ENCODE results near the gene STRN4. TPM values are rescaled to one million over a fixed set of nuclear protein-coding genes. Genes with fewer than 3 reads are reported as not detected.
A peak's percentile ranks its signal among the peaks of the same experiment; 100 is the strongest.
"Not testable (repeated sequence)": the region's sequence is repeated elsewhere in the genome, so short reads cannot be mapped to it uniquely, and the experiment has no call there.

The STRN4 gene
- total RNA-seq, 1 donor from 2014 or later = 68.5 TPM

DNA sequence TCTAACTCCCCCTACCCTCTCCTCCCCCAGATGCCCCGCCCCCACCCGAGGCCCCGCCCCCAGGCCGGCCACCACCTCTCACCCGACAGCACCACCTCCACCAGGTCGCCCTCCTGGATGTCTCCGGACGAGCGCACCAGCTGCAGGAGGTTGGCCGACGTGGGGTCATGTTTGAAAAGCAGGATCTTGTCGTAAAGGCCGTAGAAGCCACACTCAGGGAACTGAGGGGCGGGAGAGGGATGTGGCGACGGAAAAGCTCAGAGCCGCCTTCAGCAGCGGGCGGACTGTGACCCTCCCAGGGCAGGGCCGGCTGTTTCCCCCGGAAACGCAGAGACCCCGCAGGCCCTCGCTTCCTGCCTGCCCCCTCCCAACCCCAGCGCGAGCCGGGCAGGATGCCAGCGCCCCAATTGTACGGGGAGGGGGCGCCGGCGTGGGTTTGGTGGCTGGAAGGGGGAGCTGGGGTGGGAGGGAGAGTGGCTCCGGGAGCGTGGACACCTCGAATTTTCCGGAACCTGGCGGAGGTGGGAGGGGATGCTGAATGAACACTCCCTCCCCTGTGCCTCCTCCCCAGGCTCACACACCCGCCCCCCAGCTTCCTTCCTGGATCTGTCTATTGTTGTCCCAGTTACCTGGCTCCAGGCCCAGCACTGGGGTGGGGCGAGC is 32.3 kb downstream of the STRN4 start:
- Histone ChIP-seq H3K27ac (peak overlapping the region; percentile 86), H3K9me3 (no peaks in the 10 kb centered on the region), H3K4me1 (peaks cover 34% of the 10 kb centered on the region), H3K36me3 (peaks cover 21% of the 10 kb centered on the region), H3K27me3 (no peaks in the 10 kb centered on the region), H3K4me3 (peak overlapping the region; percentile 87)
- intact Hi-C loops (cut with DNase I) = no loop called here
- TF ChIP-seq, protein P1, sequence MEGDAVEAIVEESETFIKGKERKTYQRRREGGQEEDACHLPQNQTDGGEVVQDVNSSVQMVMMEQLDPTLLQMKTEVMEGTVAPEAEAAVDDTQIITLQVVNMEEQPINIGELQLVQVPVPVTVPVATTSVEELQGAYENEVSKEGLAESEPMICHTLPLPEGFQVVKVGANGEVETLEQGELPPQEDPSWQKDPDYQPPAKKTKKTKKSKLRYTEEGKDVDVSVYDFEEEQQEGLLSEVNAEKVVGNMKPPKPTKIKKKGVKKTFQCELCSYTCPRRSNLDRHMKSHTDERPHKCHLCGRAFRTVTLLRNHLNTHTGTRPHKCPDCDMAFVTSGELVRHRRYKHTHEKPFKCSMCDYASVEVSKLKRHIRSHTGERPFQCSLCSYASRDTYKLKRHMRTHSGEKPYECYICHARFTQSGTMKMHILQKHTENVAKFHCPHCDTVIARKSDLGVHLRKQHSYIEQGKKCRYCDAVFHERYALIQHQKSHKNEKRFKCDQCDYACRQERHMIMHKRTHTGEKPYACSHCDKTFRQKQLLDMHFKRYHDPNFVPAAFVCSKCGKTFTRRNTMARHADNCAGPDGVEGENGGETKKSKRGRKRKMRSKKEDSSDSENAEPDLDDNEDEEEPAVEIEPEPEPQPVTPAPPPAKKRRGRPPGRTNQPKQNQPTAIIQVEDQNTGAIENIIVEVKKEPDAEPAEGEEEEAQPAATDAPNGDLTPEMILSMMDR (IDR thresholded peaks at IDR 0.05) = no peak
- ATAC-seq (peak; percentile 80), DNase-seq (peak; percentile 96)

DNA sequence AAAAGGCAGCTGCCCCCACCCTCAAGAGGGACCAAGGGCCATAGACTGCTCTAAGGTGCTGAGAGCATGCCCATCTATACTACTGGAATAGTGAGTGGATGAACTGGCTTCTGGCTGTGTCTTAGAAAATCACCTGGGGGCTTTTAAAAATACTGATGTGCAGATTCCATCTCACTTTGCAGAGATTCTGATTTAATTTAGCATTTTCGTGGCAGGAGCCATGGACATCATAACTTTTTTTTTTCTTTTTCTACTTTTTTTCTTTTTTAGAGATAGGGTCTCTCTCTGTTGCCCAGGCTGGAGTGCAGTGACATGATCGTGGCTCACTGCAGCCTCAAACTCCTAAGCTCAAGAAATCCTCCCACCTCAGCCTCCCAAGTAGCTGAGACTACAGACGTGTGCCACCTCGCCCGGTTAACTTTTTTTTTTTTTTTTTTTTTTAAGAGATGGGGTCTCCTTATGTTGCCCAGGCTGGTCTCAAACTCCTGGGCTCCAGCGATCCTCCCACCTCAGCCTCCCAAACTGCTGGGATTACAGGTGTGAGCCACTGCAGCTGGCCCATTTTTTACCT is 33.4 kb downstream of the STRN4 start:
- H3K27me3 ChIP-seq; DNase-seq; intact Hi-C loops (cut with DNase I); H3K9me3 ChIP-seq; ATAC-seq: not testable (repeated sequence)
- Histone ChIP-seq H3K27ac (peak overlapping the region; percentile 86), H3K36me3 (peaks cover 29% of the 10 kb centered on the region), H3K4me1 (peaks cover 23% of the 10 kb centered on the region), H3K4me3 (peak overlapping the region; percentile 87)

DNA sequence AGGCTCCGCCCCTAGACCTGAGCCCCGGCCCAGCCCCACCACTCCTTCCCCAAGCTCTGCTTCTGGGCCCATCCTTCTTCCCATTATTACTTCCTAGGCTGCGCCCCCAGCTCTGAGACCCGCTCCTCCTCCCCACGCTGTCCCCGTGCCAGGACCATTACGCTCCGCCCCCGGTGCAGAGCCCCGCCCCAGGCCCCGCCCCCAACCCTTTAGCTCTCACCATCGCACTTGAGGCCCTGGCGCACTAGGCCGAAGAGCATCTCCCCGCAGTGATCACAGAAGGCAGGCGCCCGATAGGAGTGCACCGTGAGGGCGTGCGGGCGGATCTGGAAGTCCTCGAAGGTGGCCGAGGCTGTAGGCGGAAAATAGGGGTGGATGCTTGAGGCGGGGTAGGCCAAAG is 35.6 kb downstream of the STRN4 start:
- no peak for ATAC-seq
- intact Hi-C loops (cut with DNase I) = no loop called here
- Histone ChIP-seq H3K9me3 (no peaks in the 10 kb centered on the region), H3K27ac (no peak overlapping the region), H3K4me3 (no peak overlapping the region), H3K4me1 (peaks cover 15% of the 10 kb centered on the region), H3K27me3 (no peaks in the 10 kb centered on the region), H3K36me3 (peaks cover 39% of the 10 kb centered on the region)
- TF ChIP-seq, protein P1 (IDR thresholded peaks at IDR 0.05) = no peak
- no peak for DNase-seq

DNA sequence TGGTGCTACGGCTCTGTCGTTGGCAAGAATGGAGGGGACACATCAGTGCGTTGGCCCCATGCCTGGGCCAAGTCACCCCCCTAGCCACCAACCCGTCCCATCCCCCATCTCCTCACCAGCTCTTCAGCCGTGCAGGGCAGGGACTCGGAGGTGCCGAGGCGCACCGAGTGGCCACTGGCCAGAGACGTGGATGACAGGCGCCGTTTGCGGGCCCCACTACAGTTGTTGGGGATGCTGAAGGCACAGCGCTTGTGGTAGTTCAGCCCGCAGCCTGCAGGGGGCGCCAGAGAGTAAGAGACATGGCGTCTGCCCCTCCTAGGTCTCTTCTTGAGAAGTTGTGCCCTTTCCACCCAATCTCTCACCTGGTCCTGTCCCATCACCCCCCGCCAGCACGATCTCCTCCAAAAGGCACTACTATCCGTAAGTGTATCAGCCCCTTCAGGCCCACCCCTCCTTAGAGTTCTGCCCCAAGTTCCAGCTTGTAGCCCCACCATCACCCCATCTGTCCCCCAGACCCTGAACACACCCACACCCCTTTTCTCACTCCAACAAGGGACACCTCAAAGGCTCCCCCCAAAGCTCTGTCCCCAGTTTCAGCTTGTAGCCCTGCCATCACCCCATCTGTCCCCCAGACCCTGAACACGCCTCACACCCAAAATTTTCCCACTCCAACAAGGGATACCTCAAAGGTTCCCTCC is 41.7 kb downstream of the STRN4 start:
- intact Hi-C loops (cut with DNase I) = no loop called here
- H3K36me3 ChIP-seq = peaks cover 64% of the 10 kb centered on the region
- ATAC-seq (peak; percentile 95), DNase-seq (peak; percentile 90)
- TF ChIP-seq, protein P1 (IDR thresholded peaks at IDR 0.05) = peak; percentile 98
- no peaks in the 10 kb centered on the region for H3K9me3 ChIP-seq
- H3K4me1 ChIP-seq = no peaks in the 10 kb centered on the region
- no peak overlapping the region for H3K4me3 ChIP-seq
- H3K27me3 ChIP-seq = no peaks in the 10 kb centered on the region
- no peak overlapping the region for H3K27ac ChIP-seq

DNA sequence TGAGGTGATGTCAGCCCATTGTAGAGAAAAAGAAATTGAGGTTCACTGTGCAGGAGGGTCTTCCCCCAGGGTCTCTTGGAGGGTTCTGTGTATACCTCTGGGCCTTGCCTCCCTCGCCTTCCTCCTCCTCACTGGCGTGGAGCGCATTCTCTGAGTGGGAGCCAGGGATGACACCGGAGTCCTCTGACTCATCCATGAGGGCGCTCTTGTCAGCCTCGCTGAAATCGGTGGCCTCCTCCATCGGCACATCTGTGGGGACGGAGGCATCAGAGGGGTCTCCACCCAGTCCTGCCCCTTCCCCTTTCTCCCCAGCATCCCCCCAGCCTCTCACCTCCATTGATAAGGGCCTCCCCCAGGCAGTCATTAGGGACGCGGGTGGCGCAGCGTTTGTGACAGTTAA is 45.5 kb downstream of the STRN4 start:
- no peaks in the 10 kb centered on the region for H3K9me3 ChIP-seq
- no peak overlapping the region for H3K27ac ChIP-seq
- peaks cover 4% of the 10 kb centered on the region for H3K4me1 ChIP-seq
- no peaks in the 10 kb centered on the region for H3K27me3 ChIP-seq
- intact Hi-C loops (cut with DNase I) = no loop called here
- H3K4me3 ChIP-seq = no peak overlapping the region
- no peak for DNase-seq
- TF ChIP-seq, protein P1 (IDR thresholded peaks at IDR 0.05) = no peak
- peaks cover 65% of the 10 kb centered on the region for H3K36me3 ChIP-seq
- no peak for ATAC-seq
